ENCODE measurements around the gene CGNL1.

DNA sequence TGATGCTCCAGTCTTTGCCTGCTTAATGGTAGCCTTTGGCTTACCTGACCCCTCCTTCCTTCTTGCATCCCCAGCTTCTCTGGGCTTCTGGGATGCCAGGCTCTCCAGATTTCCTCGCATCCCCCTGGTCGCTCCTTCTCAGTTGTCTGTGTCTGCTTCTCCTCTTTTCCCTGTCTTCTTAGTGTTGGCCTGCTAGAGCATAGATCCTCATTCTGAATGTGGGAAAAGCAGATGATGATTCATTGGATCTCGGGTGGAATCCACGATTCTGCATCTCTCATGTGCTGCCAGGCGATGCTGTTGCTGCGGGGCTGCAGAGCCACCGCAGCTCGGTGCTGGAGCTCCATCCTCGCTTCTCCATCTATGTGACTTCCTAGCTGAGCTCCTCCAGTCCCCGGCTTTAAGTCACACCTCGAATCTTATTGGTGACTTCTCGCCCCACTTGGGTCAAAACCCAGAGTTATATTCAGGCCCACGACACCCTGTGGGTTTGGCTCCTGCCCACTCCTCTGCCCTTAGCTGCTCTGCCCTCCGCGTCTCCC, 47.4 kb downstream of the CGNL1 start:
- no peak for TF ChIP-seq NFIC (IDR thresholded peaks at IDR 0.05; ENCODE audit: borderline replicate concordance)
- TF ChIP-seq JUND (IDR thresholded peaks at IDR 0.05): no peak
- TF ChIP-seq, protein P1, sequence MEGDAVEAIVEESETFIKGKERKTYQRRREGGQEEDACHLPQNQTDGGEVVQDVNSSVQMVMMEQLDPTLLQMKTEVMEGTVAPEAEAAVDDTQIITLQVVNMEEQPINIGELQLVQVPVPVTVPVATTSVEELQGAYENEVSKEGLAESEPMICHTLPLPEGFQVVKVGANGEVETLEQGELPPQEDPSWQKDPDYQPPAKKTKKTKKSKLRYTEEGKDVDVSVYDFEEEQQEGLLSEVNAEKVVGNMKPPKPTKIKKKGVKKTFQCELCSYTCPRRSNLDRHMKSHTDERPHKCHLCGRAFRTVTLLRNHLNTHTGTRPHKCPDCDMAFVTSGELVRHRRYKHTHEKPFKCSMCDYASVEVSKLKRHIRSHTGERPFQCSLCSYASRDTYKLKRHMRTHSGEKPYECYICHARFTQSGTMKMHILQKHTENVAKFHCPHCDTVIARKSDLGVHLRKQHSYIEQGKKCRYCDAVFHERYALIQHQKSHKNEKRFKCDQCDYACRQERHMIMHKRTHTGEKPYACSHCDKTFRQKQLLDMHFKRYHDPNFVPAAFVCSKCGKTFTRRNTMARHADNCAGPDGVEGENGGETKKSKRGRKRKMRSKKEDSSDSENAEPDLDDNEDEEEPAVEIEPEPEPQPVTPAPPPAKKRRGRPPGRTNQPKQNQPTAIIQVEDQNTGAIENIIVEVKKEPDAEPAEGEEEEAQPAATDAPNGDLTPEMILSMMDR (IDR thresholded peaks at IDR 0.05): no peak
- no peak for TF ChIP-seq YY1 (IDR thresholded peaks at IDR 0.05; ENCODE audit: low read depth)
- no peak for TF ChIP-seq RXRA (IDR thresholded peaks at IDR 0.05; ENCODE audit: borderline replicate concordance, low read depth)
- TF ChIP-seq, protein P2, sequence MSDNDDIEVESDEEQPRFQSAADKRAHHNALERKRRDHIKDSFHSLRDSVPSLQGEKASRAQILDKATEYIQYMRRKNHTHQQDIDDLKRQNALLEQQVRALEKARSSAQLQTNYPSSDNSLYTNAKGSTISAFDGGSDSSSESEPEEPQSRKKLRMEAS (IDR thresholded peaks at IDR 0.05; ENCODE audit: low read depth): no peak
- no peak for TF ChIP-seq TAF1 (IDR thresholded peaks at IDR 0.05; ENCODE audit: borderline replicate concordance, low read depth, low read length)
- no peak for TF ChIP-seq MEF2A (IDR thresholded peaks at IDR 0.05; ENCODE audit: borderline replicate concordance, low read depth)
- TF ChIP-seq, protein P3, sequence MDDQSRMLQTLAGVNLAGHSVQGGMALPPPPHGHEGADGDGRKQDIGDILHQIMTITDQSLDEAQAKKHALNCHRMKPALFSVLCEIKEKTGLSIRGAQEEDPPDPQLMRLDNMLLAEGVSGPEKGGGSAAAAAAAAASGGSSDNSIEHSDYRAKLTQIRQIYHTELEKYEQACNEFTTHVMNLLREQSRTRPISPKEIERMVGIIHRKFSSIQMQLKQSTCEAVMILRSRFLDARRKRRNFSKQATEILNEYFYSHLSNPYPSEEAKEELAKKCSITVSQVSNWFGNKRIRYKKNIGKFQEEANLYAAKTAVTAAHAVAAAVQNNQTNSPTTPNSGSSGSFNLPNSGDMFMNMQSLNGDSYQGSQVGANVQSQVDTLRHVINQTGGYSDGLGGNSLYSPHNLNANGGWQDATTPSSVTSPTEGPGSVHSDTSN (IDR thresholded peaks at IDR 0.05): no peak
- no peak for TF ChIP-seq RAD21 (IDR thresholded peaks at IDR 0.05; ENCODE audit: low read length)
- no peak for TF ChIP-seq EP300 (IDR thresholded peaks at IDR 0.05; ENCODE audit: borderline replicate concordance in 1 of 2, low read depth in 1 of 2, low read length in 1 of 2)
- TF ChIP-seq EZH2phosphoT487 (IDR thresholded peaks at IDR 0.05; ENCODE audit: borderline replicate concordance, low read depth): no peak
